Esophagus squamous epithelium (tissue), 5 donors: ENCODE measurements around the gene SYNE2. TPM values are rescaled to one million over a fixed set of nuclear protein-coding genes. Genes with fewer than 3 reads are reported as not detected.
A peak's percentile ranks its signal among the peaks of the same experiment; 100 is the strongest.

Experiments
- DNase-seq: peaks from one replicate; lab custom pipeline; 2025; lab: John Stamatoyannopoulos, UW
- H3K27ac ChIP-seq, 4 donors: fragments of 200-600 bp; sonication (generic); one replicate each; pipeline ENCODE4 v1.5.1; 2016 to 2019; ENCODE audit warnings: mild to moderate bottlenecking in 1 of 4
- H3K27me3 ChIP-seq, 4 donors: fragments of 200-600 bp; sonication (generic); 1 replicate in 3 of 4; 2 replicates in 1 of 4; pipeline versions ENCODE4 v1.5.1 to v1.6.0; 2017 to 2021; ENCODE audit warnings: antibody characterized with exemption in 1 of 4
- H3K36me3 ChIP-seq, 3 donors: fragments of 200-600 bp; sonication (generic); one replicate each; pipeline ENCODE4 v1.5.1; 2016 to 2019
- H3K4me1 ChIP-seq, 3 donors: fragments of 200-600 bp; sonication (generic); one replicate each; pipeline ENCODE4 v1.5.1; 2017 to 2019
- H3K4me3 ChIP-seq, 4 donors: fragments of 200-600 bp; sonication (generic); 1 replicate in 3 of 4; 2 replicates in 1 of 4; pipeline ENCODE4 v1.5.1; 2016 to 2019; ENCODE audit warnings: mild to moderate bottlenecking in 2 of 4, moderate library complexity in 1 of 4
- H3K9me3 ChIP-seq, 3 donors: fragments of 200-600 bp; sonication (generic); one replicate each; pipeline ENCODE4 v1.5.1; 2016 to 2019
- POLR2A ChIP-seq, 4 donors: fragments of 450-650 bp; IDR thresholded peaks; one replicate each; pipeline ENCODE4 v1.6.1; 2017; ENCODE audit warnings: antibody characterized with exemption in 4 of 4, mild to moderate bottlenecking in 4 of 4, moderate library complexity in 3 of 4
- WGBS, 2 donors: methylation state at CpG; one replicate each; pipeline ENCODE4 v1.1.5; 2018; 5-methylcytosine and 5-hydroxymethylcytosine counted together
- intact Hi-C: fragments of 100-400 bp; cut with DNase I; formaldehyde crosslinking; loops from one replicate; pipeline ENCODE4 v1.15.0; 2022
- total RNA-seq, 4 donors: library from RNA; depleted of rRNA; stranded (reverse); fragments of >200 nt; gene quantifications; one replicate each; pipeline ENCODE4 v1.1.0, GENCODE V29; 2016
- TF ChIP-seq, protein P1 (sequence below), 6 experiments: fragments of 450-650 bp in 4 of 6; fragments of 200-600 bp in 2 of 6; sonication (generic) in 2 of 6; IDR thresholded peaks; one replicate each; pipeline ENCODE4 v1.5.1; 2016 to 2019; ENCODE audit warnings: antibody characterized with exemption in 6 of 6, mild to moderate bottlenecking in 4 of 6, moderate library complexity in 4 of 6
- donor health status: DM: yes; HTN: yes; CAD: no.

SYNE2 gene
- total RNA-seq, 4 donors from 2014 or later = 128 to 197 (median 145) TPM

DNA sequence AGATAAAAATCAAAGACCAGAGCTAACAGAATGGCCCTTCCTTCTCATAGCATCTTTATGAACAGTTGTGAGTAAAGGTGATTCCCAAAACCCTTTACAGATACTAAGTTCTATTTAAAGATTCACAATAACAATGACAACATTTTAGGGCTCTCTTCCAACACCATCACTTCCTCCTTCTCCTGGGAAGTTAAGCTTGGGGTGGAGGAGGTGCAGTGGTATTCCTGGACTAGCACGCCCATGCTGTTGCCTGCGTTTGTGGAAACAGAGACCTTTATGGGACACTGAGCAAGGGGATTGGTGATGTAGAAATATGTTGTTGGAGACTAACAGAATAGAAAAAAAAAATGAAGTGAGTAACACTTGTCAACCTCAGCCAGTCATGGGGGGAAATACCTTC lies 22.5 kb downstream of the SYNE2 start:
- H3K27ac ChIP-seq = peak overlapping the region; percentile 9 to 81 (median 78)
- H3K9me3 ChIP-seq = no peaks in the 10 kb centered on the region
- H3K36me3 ChIP-seq = no peaks in the 10 kb centered on the region
- 57 to 74% methylated on average over 2 of the region's 2 CpGs for WGBS, 2 donors
- intact Hi-C loops = no loop called here
- TF ChIP-seq, protein P1, sequence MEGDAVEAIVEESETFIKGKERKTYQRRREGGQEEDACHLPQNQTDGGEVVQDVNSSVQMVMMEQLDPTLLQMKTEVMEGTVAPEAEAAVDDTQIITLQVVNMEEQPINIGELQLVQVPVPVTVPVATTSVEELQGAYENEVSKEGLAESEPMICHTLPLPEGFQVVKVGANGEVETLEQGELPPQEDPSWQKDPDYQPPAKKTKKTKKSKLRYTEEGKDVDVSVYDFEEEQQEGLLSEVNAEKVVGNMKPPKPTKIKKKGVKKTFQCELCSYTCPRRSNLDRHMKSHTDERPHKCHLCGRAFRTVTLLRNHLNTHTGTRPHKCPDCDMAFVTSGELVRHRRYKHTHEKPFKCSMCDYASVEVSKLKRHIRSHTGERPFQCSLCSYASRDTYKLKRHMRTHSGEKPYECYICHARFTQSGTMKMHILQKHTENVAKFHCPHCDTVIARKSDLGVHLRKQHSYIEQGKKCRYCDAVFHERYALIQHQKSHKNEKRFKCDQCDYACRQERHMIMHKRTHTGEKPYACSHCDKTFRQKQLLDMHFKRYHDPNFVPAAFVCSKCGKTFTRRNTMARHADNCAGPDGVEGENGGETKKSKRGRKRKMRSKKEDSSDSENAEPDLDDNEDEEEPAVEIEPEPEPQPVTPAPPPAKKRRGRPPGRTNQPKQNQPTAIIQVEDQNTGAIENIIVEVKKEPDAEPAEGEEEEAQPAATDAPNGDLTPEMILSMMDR (IDR thresholded peaks at IDR 0.05) = no peak
- TF ChIP-seq POLR2A (IDR thresholded peaks at IDR 0.05) = no peak
- DNase-seq = no peak
- no peak overlapping the region for H3K4me3 ChIP-seq
- peaks cover 0 to 62% (median 41%) of the 10 kb centered on the region in 3 donors for H3K4me1 ChIP-seq
- no peaks in the 10 kb centered on the region for H3K27me3 ChIP-seq

DNA sequence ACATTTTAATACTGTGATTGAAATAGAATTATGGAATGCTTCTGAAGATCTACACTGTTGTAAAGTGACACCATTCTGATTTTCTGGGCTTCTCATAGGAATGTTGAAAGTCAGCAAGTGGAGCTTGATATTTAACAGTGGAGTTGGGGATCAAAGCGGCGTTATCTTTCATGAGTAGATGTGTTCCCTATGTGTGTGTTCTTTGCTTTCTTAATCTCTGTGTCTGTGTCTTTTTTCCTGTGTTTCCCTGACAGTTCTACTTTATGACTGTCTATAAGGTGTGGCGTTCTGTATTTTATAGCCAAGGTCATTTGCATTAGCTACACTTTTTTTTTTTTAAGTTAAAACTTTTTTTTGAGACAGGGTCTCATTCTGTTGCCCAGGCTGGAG lies 24.7 kb downstream of the SYNE2 start:
- intact Hi-C loops = no loop called here
- H3K27ac ChIP-seq = peak overlapping the region in 3 of 4 donors; percentile 66 to 80 (median 77)
- no peak overlapping the region for H3K4me3 ChIP-seq
- H3K9me3 ChIP-seq = no peaks in the 10 kb centered on the region
- 93 to 94% methylated on average over 3 of the region's 3 CpGs for WGBS, 2 donors
- TF ChIP-seq, protein P1 (IDR thresholded peaks at IDR 0.05) = no peak
- TF ChIP-seq POLR2A (IDR thresholded peaks at IDR 0.05) = no peak
- peaks cover 0 to 54% (median 38%) of the 10 kb centered on the region in 3 donors for H3K4me1 ChIP-seq
- no peaks in the 10 kb centered on the region for H3K27me3 ChIP-seq
- DNase-seq = no peak
- no peaks in the 10 kb centered on the region for H3K36me3 ChIP-seq

DNA sequence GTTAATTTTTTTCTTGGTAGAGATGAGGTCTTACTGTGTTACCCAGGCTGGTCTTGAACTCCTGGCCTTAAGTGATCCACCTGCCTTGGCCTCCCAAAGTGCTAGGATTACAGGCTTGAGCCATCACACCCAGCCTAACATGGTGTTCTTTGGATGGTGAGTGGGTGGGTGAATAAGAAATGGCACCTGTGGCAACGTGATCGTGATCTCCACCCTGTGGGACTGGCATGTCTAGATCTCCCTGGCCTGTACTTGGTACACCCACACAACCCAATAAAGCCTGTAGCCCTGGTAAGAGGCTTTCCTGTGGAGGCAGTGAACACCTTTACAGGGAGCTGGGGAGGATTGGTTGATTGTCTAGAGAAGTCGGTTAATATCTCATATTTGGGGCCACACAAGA lies 25.2 kb downstream of the SYNE2 start:
- no peaks in the 10 kb centered on the region for H3K36me3 ChIP-seq
- intact Hi-C loops = no loop called here
- no peak overlapping the region for H3K4me3 ChIP-seq
- WGBS, 2 donors = 80 to 93% methylated on average over 1 to 2 of the region's 3 CpGs
- H3K4me1 ChIP-seq = peaks cover 0 to 52% (median 37%) of the 10 kb centered on the region in 3 donors
- H3K27me3 ChIP-seq = no peaks in the 10 kb centered on the region
- peak overlapping the region in 3 of 4 donors; percentile 66 to 80 (median 77) for H3K27ac ChIP-seq
- DNase-seq = no peak
- H3K9me3 ChIP-seq = no peaks in the 10 kb centered on the region
- TF ChIP-seq POLR2A (IDR thresholded peaks at IDR 0.05) = no peak

DNA sequence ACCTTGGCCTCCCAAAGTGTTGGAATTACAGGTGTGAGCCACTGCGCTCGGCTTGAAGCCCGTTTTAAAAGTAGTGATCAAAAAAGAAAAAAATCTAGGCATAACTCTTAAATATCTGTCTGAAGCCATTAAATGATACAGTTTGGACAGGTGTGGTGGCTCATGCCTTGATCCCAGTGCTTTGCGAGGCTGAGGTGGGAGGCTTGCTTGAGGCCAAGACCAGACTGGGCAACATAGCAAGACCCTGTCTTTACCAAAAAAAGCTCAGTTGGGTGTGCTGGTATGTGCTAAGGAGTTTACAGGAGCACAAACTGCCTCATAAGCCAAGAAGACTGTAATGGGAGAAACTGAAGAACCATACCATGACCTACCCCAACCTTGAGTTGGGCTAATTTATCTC lies 26.0 kb downstream of the SYNE2 start:
- Histone ChIP-seq H3K4me1 (peaks cover 0 to 45% (median 30%) of the 10 kb centered on the region in 3 donors), H3K36me3 (peaks cover 0 to under 1% (median 0%) of the 10 kb centered on the region in 3 donors), H3K9me3 (no peaks in the 10 kb centered on the region), H3K27me3 (no peaks in the 10 kb centered on the region), H3K4me3 (no peak overlapping the region), H3K27ac (no peak overlapping the region)
- TF ChIP-seq POLR2A (IDR thresholded peaks at IDR 0.05) = no peak
- TF ChIP-seq, protein P1 (IDR thresholded peaks at IDR 0.05) = no peak
- 96% methylated on average over 4 of the region's 4 CpGs for WGBS, 2 donors
- no peak for DNase-seq
- intact Hi-C loops = no loop called here

DNA sequence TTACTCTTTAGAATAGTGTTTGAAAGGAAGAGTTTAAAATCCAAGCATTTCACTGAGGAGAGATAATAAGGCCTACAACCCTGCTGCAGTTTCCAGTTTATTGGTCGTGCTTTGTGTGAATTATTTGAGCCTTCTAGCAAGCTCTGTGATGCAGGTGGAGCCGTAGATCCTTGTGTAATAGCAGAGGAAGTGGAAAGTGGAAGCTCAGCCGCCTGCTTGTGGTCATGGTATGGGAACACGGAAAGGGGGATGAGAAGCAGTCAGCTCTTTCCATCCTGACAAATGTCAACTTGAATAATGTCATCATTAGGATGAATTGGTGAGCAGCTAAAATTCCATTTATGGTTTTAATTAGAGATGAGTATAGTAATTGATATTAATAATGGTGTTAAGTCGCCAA lies 29.1 kb downstream of the SYNE2 start:
- Histone ChIP-seq H3K4me1 (peaks cover 0 to 13% (median 3%) of the 10 kb centered on the region in 3 donors), H3K27me3 (no peaks in the 10 kb centered on the region), H3K36me3 (peaks cover 0 to 9% (median 0%) of the 10 kb centered on the region in 3 donors), H3K4me3 (no peak overlapping the region), H3K9me3 (no peaks in the 10 kb centered on the region), H3K27ac (no peak overlapping the region)
- DNase-seq = no peak
- TF ChIP-seq POLR2A (IDR thresholded peaks at IDR 0.05) = no peak
- TF ChIP-seq, protein P1 (IDR thresholded peaks at IDR 0.05) = no peak
- WGBS, 2 donors = 71 to 78% methylated on average over 5 of the region's 5 CpGs
- intact Hi-C loops = no loop called here

DNA sequence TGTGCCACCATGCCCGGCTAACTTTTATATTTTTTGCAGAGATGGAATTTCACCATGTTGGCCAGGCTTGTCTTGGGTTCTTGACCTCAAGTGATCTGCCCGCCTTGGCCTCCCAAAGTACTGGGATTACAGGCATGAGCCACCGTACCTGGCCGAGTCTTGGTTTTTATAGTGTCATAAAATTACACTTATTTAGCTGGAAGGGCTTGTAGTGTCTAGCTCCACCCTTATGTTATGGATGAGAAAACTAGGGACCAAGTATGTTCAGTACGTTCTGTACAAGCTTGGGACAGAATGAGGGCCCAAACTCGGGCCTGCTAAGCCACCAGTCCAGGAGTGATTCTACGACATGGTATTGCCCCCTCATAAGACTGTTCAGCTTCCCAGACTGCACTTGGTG lies 35.1 kb downstream of the SYNE2 start:
- no peak for TF ChIP-seq POLR2A (IDR thresholded peaks at IDR 0.05)
- TF ChIP-seq, protein P1 (IDR thresholded peaks at IDR 0.05) = no peak
- no peak for DNase-seq
- peaks cover 8 to 31% (median 25%) of the 10 kb centered on the region in 3 donors for H3K4me1 ChIP-seq
- no peak overlapping the region for H3K4me3 ChIP-seq
- 87 to 94% methylated on average over 2 to 7 of the region's 7 CpGs for WGBS, 2 donors
- intact Hi-C loops = no loop called here
- H3K9me3 ChIP-seq = no peaks in the 10 kb centered on the region
- peaks cover 0 to 9% (median 0%) of the 10 kb centered on the region in 3 donors for H3K36me3 ChIP-seq
- H3K27me3 ChIP-seq = no peaks in the 10 kb centered on the region
- no peak overlapping the region for H3K27ac ChIP-seq
